ENCODE measurements around the gene MOCS2.

MOCS2 gene

GRCh38 chr5:53109056-53109442 is 508 bp downstream of the MOCS2 start:
- Histone ChIP-seq H3K36me3 (peaks cover 7% of the 10 kb centered on the region), H3K4me3 (ENCODE audit: low read depth, low read length) (peak overlapping the region; percentile 89), H3K27me3 (ENCODE audit: insufficient read depth, low read depth, severe bottlenecking) (no peaks in the 10 kb centered on the region), H3K27ac (peak overlapping the region; percentile 66), H3K9me3 (ENCODE audit: severe bottlenecking) (no peaks in the 10 kb centered on the region)
- TF ChIP-seq CTCF (IDR thresholded peaks at IDR 0.05; ENCODE audit: low read depth, low read length) = no peak
- no peak for DNase-seq

- Histone ChIP-seq H3K27me3 (ENCODE audit: insufficient read depth, low read depth, severe bottlenecking) (no peaks in the 10 kb centered on the region), H3K4me3 (ENCODE audit: low read depth, low read length) (no peak overlapping the region), H3K27ac (no peak overlapping the region), H3K9me3 (ENCODE audit: severe bottlenecking) (no peaks in the 10 kb centered on the region), H3K36me3 (peaks cover 29% of the 10 kb centered on the region)
- TF ChIP-seq CTCF (IDR thresholded peaks at IDR 0.05; ENCODE audit: low read depth, low read length) = no peak
- DNase-seq = no peak
Measured at GRCh38 chr5:53105611-53106300, 3.8 kb downstream of the MOCS2 start.

- Histone ChIP-seq H3K9me3 (ENCODE audit: severe bottlenecking) (no peaks in the 10 kb centered on the region), H3K4me3 (ENCODE audit: low read depth, low read length) (no peak overlapping the region), H3K36me3 (peaks cover 39% of the 10 kb centered on the region), H3K27ac (no peak overlapping the region), H3K27me3 (ENCODE audit: insufficient read depth, low read depth, severe bottlenecking) (no peaks in the 10 kb centered on the region)
- TF ChIP-seq CTCF (IDR thresholded peaks at IDR 0.05; ENCODE audit: low read depth, low read length) = no peak
- no peak for DNase-seq
Measured at GRCh38 chr5:53100606-53101005, 9.0 kb downstream of the MOCS2 start.

- no peak for TF ChIP-seq CTCF (IDR thresholded peaks at IDR 0.05; ENCODE audit: low read depth, low read length)
- DNase-seq = no peak
- H3K4me3 ChIP-seq (ENCODE audit: low read depth, low read length) = no peak overlapping the region
- no peaks in the 10 kb centered on the region for H3K27me3 ChIP-seq (ENCODE audit: insufficient read depth, low read depth, severe bottlenecking)
- no peak overlapping the region for H3K27ac ChIP-seq
- no peaks in the 10 kb centered on the region for H3K9me3 ChIP-seq (ENCODE audit: severe bottlenecking)
- peaks cover 39% of the 10 kb centered on the region for H3K36me3 ChIP-seq
Measured at GRCh38 chr5:53099546-53099945, 10.0 kb downstream of the MOCS2 start.

- TF ChIP-seq CTCF (IDR thresholded peaks at IDR 0.05; ENCODE audit: low read depth, low read length) = peak; percentile 62
- H3K4me3 ChIP-seq (ENCODE audit: low read depth, low read length) = no peak overlapping the region
- H3K36me3 ChIP-seq = peaks cover 20% of the 10 kb centered on the region
- peak; percentile 57 for DNase-seq
- H3K27ac ChIP-seq = no peak overlapping the region
- no peaks in the 10 kb centered on the region for H3K9me3 ChIP-seq (ENCODE audit: severe bottlenecking)
- no peaks in the 10 kb centered on the region for H3K27me3 ChIP-seq (ENCODE audit: insufficient read depth, low read depth, severe bottlenecking)
Measured at GRCh38 chr5:53095931-53096525, 13.5 kb downstream of the MOCS2 start.

Data from WERI-Rb-1 (cell line).